Progenitor cell of endocrine pancreas (in vitro differentiated cells): ENCODE results near the gene REC8. TPM values are rescaled to one million over a fixed set of nuclear protein-coding genes. Genes with fewer than 3 reads are reported as not detected.
A peak's percentile ranks its signal among the peaks of the same experiment; 100 is the strongest.

Source experiments
- DNase-seq: peaks from one replicate; pipeline ENCODE4 v3.0.0; 2021; ENCODE audit warnings: low spot score; ENCODE audit not compliant: unreplicated experiment
- H3K27ac Mint-ChIP-seq: 2 replicates; pipeline ENCODE4 v1.8.0; 2021; ENCODE audit warnings: mild to moderate bottlenecking, moderate library complexity, mixed read lengths
- H3K27me3 Mint-ChIP-seq: 2 replicates; pipeline ENCODE4 v1.8.0; 2021; ENCODE audit warnings: mixed read lengths
- H3K36me3 Mint-ChIP-seq: 2 replicates; pipeline ENCODE4 v1.8.0; 2022; ENCODE audit warnings: mixed read lengths; ENCODE audit not compliant: insufficient read depth
- H3K4me1 Mint-ChIP-seq: 2 replicates; pipeline ENCODE4 v1.8.0; 2021; ENCODE audit warnings: low read depth, mixed read lengths
- H3K4me3 Mint-ChIP-seq: 2 replicates; pipeline ENCODE4 v1.8.0; 2021; ENCODE audit warnings: low read depth, mild to moderate bottlenecking, moderate library complexity, mixed read lengths
- H3K9me3 Mint-ChIP-seq: 2 replicates; pipeline ENCODE4 v1.8.0; 2021; ENCODE audit warnings: low read depth, mixed read lengths
- total RNA-seq: library from RNA; stranded (reverse); gene quantifications from 2 replicates; pipeline ENCODE4 v1.2.1, GENCODE V29; 2021
- TF ChIP-seq, protein P1 (sequence below): fragments of 200-600 bp; sonication (generic); IDR thresholded peaks from one replicate; pipeline ENCODE4 v1.5.0; 2021; ENCODE audit warnings: antibody characterized with exemption, mild to moderate bottlenecking; ENCODE audit not compliant: unreplicated experiment

The REC8 gene
- total RNA-seq, 1 donor from 2014 or later = 408 TPM

DNA sequence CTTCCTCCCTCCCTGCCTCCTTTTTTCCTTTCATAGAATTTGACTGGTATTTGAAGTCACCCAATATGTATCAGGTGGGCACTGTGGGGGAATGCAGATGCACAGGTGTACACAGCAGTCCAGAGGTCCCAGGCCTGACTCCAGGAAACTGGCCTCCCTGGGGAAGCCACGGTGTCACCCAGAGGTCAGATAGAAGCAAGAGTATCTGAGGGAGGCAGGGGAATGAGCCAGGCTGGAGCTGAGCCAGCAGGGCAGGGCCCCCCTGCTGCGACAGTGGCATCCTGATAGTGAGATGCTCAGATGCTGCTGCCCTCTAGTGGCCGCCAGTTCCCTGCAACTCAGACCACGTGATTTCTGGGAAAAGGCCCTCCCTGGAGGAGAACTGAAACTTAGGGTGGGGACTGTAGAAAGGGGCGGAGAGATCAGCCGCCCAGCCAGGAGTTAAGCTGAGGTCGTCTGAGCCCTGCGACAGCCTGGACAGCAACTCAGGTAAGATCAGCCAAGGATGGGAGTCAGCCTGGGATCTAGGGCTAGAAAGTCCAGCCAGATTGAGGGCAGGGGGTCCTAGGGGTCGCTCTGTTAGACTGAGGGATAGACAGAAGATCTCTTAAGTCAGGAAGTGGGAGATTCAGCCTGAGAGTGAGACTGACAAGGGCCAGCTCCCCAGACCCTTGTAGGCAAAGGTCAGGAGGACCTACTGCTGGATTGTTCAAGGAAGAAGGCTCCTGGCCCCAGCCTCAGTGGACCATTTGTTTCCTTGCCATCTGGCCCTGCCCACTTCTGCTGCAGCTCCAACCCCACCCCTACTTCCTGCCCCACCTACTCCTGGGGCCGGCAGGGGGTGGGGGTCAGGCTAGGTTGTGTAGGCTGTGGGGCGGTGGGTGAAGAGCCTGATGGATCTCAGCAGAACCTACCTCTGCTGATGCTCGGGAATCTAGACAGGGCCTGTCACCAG is 10.8 kb upstream of the REC8 start, which contains the start of gene IRF9:
TSS of gene IRF9 (plus strand) at position 416 of the 955 bp plus-strand sequence. CDS start 880 bp downstream, outside the sequence.
- H3K4me3 Mint-ChIP-seq = peak within 1 kb of the TSS; percentile 81
- H3K4me1 Mint-ChIP-seq = peaks cover 16% of the 10 kb centered on the region
- H3K27me3 Mint-ChIP-seq = no peaks in the 10 kb centered on the region
- peak within 1 kb of the TSS; percentile 97 for H3K27ac Mint-ChIP-seq
- DNase-seq = peak; percentile 96
- H3K36me3 Mint-ChIP-seq = peaks cover 24% of the 10 kb centered on the region
- TF ChIP-seq, protein P1, sequence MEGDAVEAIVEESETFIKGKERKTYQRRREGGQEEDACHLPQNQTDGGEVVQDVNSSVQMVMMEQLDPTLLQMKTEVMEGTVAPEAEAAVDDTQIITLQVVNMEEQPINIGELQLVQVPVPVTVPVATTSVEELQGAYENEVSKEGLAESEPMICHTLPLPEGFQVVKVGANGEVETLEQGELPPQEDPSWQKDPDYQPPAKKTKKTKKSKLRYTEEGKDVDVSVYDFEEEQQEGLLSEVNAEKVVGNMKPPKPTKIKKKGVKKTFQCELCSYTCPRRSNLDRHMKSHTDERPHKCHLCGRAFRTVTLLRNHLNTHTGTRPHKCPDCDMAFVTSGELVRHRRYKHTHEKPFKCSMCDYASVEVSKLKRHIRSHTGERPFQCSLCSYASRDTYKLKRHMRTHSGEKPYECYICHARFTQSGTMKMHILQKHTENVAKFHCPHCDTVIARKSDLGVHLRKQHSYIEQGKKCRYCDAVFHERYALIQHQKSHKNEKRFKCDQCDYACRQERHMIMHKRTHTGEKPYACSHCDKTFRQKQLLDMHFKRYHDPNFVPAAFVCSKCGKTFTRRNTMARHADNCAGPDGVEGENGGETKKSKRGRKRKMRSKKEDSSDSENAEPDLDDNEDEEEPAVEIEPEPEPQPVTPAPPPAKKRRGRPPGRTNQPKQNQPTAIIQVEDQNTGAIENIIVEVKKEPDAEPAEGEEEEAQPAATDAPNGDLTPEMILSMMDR = peak; percentile 97
- H3K9me3 Mint-ChIP-seq = no peaks in the 10 kb centered on the region

GRCh38 chr14:24162093-24162492 is 9.8 kb upstream of the REC8 start:
- peak overlapping the region; percentile 81 for H3K4me3 Mint-ChIP-seq
- H3K36me3 Mint-ChIP-seq = peaks cover 23% of the 10 kb centered on the region
- peaks cover 16% of the 10 kb centered on the region for H3K4me1 Mint-ChIP-seq

GRCh38 chr14:24164518-24164991 is 7.3 kb upstream of the REC8 start:
- Mint-ChIP-seq H3K27me3 (no peaks in the 10 kb centered on the region), H3K36me3 (peaks cover 27% of the 10 kb centered on the region), H3K4me3 (no peak overlapping the region), H3K9me3 (no peaks in the 10 kb centered on the region), H3K4me1 (peaks cover 16% of the 10 kb centered on the region), H3K27ac (no peak overlapping the region)
- TF ChIP-seq, protein P1 = no peak
- no peak for DNase-seq

More at GRCh38 chr14:24162093-24162492, 9.8 kb upstream of the REC8 start:
- DNase-seq = no peak
- Mint-ChIP-seq H3K27me3 (no peaks in the 10 kb centered on the region), H3K9me3 (no peaks in the 10 kb centered on the region), H3K27ac (peak overlapping the region; percentile 97)
- TF ChIP-seq, protein P1 = no peak

DNA sequence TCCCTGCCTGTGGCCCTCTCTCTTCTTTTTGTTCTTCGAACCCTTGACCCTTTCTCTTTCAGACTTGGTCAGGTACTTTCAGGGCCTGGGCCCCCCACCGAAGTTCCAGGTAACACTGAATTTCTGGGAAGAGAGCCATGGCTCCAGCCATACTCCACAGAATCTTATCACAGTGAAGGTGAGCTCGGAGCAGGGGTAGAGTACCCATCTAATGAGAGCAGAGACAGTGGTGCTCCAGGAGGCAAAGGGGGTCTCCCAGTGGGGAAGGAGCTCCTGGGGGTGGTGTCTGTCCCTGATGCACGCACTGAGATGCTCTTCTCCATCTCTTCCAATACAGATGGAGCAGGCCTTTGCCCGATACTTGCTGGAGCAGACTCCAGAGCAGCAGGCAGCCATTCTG is 6.1 kb upstream of the REC8 start:
- no peaks in the 10 kb centered on the region for H3K27me3 Mint-ChIP-seq
- H3K36me3 Mint-ChIP-seq = peaks cover 21% of the 10 kb centered on the region
- H3K9me3 Mint-ChIP-seq = no peaks in the 10 kb centered on the region
- TF ChIP-seq, protein P1 = no peak
- H3K4me1 Mint-ChIP-seq = peaks cover 15% of the 10 kb centered on the region
- H3K27ac Mint-ChIP-seq = no peak overlapping the region
- DNase-seq = no peak
- no peak overlapping the region for H3K4me3 Mint-ChIP-seq

DNA sequence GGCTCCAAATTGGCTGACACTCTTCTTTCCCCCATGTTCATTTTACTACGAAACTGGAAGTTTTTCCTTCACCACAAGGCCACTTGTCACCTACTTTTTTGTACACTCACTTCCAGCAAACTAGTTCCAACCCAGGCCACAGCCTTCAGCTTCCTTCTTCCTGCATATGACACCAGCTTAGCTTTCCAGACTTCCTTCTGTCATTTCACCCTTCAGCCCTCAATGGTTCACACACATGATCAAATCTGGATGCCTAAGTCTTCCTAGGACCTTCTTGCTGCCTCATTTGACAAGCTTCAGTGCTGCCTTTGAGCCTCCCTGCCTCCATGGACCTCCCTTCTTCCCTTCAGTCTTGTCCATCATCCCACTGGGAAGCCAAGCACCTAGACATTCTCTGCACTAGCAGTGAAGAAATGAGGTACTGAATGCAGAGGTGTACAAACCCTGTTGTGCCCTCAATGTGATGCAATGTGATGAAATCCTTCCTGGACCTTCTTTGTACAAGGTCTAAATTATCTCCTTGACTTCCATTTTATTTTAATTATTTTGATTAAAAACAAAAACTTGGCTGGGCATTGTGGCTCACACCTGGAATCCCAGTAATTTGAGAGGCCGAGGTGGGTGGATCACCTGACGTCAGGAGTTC is 4.3 kb upstream of the REC8 start:
- peak overlapping the region; percentile 73 for H3K27ac Mint-ChIP-seq
- TF ChIP-seq, protein P1 = no peak
- no peak for DNase-seq

More for the DNA sequence above, 4.3 kb upstream of the REC8 start:
- peaks cover 21% of the 10 kb centered on the region for H3K36me3 Mint-ChIP-seq
- peaks cover 5% of the 10 kb centered on the region for H3K4me1 Mint-ChIP-seq
- H3K27me3 Mint-ChIP-seq = no peaks in the 10 kb centered on the region
- no peak overlapping the region for H3K4me3 Mint-ChIP-seq
- H3K9me3 Mint-ChIP-seq = no peaks in the 10 kb centered on the region
